Muscle layer of colon (tissue), 2 donors: Measurements from ENCODE around the gene COX5A.
A peak's percentile ranks its signal among the peaks of the same experiment; 100 is the strongest.

Experiments
- H3K27ac ChIP-seq: one replicate; pipeline ENCODE4 v1.7.0; 2013; ENCODE audit warnings: low read depth, mild to moderate bottlenecking, low read length, moderate library complexity
- H3K27me3 ChIP-seq, 2 donors: one replicate each; pipeline ENCODE4 v1.7.0; 2013; ENCODE audit warnings: low read length in 2 of 2, mild to moderate bottlenecking in 2 of 2; ENCODE audit not compliant: insufficient read depth in 2 of 2, control insufficient read depth in 1 of 2
- H3K36me3 ChIP-seq: one replicate; pipeline ENCODE4 v1.7.0; 2013; ENCODE audit warnings: mild to moderate bottlenecking, low read length; ENCODE audit not compliant: insufficient read depth
- H3K4me1 ChIP-seq: one replicate; pipeline ENCODE4 v1.7.0; 2013; ENCODE audit warnings: mild to moderate bottlenecking, low read length; ENCODE audit not compliant: insufficient read depth
- H3K4me3 ChIP-seq, 2 donors: one replicate each; pipeline ENCODE4 v1.7.0; 2013; ENCODE audit warnings: low read length in 2 of 2, low read depth in 1 of 2, mild to moderate bottlenecking in 1 of 2, moderate library complexity in 1 of 2
- H3K9ac ChIP-seq: one replicate; pipeline ENCODE4 v1.7.0; 2013; ENCODE audit warnings: low read length
- H3K9me3 ChIP-seq: one replicate; pipeline ENCODE4 v1.7.0; 2013; ENCODE audit warnings: mild to moderate bottlenecking, low read length
- donor health status: abdominal sarcoma.
- donor health status: Adenocarcinoma of cecum.

Gene COX5A

DNA sequence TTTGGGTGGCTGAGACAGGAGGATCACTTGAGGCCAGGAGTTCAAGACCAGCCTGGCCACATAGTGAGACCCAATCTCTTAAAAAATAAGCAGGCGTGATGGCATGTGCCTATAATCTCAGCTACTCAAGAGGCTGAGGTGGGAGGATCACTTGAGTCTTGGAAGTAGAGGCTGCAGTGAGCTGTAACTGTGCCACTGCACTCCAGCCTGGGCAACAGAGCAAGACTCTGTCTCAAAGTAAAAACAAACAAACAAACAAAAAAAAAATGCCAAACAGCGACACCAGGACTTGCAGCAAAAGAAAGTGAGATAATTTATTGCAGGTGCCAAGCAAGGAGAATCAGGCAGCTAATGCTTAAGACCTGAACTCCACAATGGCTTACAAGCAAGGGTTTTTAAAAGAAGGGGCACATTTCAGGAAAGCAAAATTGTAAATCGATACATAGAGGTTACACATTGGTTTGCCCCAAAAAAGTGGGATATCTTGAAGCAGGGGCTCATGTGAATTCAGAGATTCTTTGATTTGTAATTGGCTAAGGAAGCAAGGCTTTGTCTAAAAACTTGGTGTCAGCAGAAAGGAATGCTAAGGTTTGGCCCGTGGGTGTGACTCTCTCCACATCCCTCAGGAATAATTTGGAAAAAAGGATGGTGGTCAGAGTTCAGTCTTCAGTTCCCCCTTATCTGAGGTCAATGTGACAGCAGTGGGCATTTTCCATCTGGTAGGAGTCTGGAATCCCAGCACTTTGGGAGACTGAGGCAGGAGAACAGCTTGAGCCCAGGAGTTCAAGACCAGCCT, 53.2 kb downstream of the COX5A start:
- Histone ChIP-seq H3K27me3 (no peaks in the 10 kb centered on the region), H3K9ac (no peak overlapping the region), H3K9me3 (no peaks in the 10 kb centered on the region), H3K4me1 (peaks cover 11% of the 10 kb centered on the region), H3K27ac (no peak overlapping the region), H3K4me3 (no peak overlapping the region), H3K36me3 (no peaks in the 10 kb centered on the region)

- Histone ChIP-seq H3K4me3 (no peak overlapping the region), H3K9me3 (no peaks in the 10 kb centered on the region), H3K27ac (no peak overlapping the region), H3K4me1 (no peaks in the 10 kb centered on the region), H3K36me3 (no peaks in the 10 kb centered on the region), H3K9ac (no peak overlapping the region), H3K27me3 (no peaks in the 10 kb centered on the region)
Observed at GRCh38 chr15:74882528-74882927, 55.3 kb downstream of the COX5A start.

DNA sequence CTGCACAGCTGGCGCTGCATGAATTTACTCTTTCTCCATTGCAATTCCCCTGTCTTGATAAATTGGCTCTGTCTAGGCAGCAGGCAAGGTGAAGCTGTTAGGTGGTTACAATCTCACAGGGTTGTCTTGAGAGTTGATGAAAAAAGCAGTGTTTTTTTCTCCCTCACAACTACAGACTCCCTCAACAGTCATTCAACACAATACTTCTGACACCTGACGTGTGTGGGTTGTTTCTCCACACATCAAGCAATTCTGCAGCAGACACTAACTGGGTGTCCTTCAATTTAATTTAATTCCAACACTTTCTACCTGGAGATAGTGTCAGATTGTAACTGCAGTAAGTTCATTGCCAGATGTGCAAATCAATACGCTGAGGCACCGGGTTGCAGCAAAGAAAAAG, 59.6 kb downstream of the COX5A start:
- peaks cover 3% of the 10 kb centered on the region for H3K4me1 ChIP-seq
- no peak overlapping the region for H3K27ac ChIP-seq
- no peaks in the 10 kb centered on the region for H3K36me3 ChIP-seq
- no peaks in the 10 kb centered on the region for H3K9me3 ChIP-seq
- H3K4me3 ChIP-seq: no peak overlapping the region
- no peaks in the 10 kb centered on the region for H3K27me3 ChIP-seq
- no peak overlapping the region for H3K9ac ChIP-seq

GRCh38 chr15:74873756-74874424, 64.0 kb downstream of the COX5A start:
- Histone ChIP-seq H3K9ac (peak overlapping the region; percentile 68), H3K27ac (peak overlapping the region; percentile 90), H3K27me3 (no peaks in the 10 kb centered on the region), H3K4me1 (peaks cover 31% of the 10 kb centered on the region), H3K9me3 (no peaks in the 10 kb centered on the region), H3K4me3 (peak overlapping the region; percentile 36 to 90), H3K36me3 (no peaks in the 10 kb centered on the region)

GRCh38 chr15:74873036-74873755, 64.7 kb downstream of the COX5A start, which contains the start of gene SCAMP2:
SCAMP2 (minus strand) TSS chr15:74873365; CDS start chr15:74873255, 110 bp downstream.
- Histone ChIP-seq H3K9ac (peak within 1 kb of the TSS; percentile 89), H3K9me3 (no peaks in the 10 kb centered on the region), H3K4me1 (peaks cover 31% of the 10 kb centered on the region), H3K27ac (peak within 1 kb of the TSS; percentile 96), H3K4me3 (peak within 1 kb of the TSS; percentile 94 to 99), H3K27me3 (no peaks in the 10 kb centered on the region), H3K36me3 (peaks cover 2% of the 10 kb centered on the region)

DNA sequence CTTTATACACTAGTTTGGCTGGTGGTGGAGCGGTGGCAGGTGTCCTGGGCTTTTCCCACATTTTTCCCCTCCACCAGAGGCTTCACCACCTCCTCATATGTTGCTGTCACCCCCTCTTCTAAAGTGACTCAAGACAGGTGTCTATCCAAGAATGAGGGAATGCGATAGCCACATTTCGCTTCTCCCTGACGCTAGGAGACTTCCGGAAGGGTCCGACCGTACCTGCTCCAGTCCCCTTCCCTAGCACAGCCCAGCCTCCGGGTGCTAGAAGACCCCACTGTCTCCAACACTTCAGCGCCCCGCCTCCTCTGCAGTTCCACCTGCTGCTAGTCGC, 65.2 kb downstream of the COX5A start:
- peaks cover 31% of the 10 kb centered on the region for H3K4me1 ChIP-seq
- H3K36me3 ChIP-seq: peaks cover 7% of the 10 kb centered on the region
- H3K4me3 ChIP-seq: peak overlapping the region; percentile 94 to 99
- H3K27ac ChIP-seq: peak overlapping the region; percentile 96
- H3K27me3 ChIP-seq: no peaks in the 10 kb centered on the region
- peak overlapping the region; percentile 89 for H3K9ac ChIP-seq
- H3K9me3 ChIP-seq: no peaks in the 10 kb centered on the region

DNA sequence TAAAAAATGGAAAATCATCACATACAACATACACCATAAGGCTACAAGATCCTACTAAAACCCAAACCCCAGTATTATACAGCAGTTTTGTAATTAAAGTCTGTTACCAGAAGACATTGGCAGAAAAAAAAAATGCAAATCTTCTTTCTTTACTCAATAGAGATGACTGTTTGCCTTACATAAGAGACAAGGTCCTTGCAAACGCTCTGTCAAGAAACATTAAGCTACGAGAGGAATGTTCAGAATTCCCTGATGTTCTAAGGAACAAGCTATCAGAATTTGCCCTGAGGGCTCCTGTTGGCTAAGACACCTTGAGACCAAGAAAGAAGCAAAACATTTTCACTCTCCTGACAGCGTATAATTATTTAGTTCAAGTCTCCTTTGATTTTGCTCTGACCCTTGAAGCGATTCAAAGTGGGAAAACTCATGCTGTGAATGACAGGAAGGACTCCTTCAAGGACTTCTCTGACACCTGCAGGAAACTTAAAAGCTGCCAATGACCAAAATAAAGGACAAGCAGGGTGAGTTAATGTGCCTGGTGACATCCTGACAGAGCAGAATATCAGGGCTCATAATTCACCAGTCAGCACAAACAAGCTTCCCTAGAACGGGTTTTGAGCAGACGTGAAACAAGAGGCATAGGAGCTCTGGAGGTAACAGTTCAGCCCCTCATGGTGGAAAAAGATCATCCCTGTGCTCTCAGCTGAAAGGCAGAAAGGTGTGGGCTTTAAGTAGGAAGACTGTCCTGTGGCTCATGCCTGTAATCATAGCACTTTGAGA, 67.2 kb downstream of the COX5A start:
- Histone ChIP-seq H3K27ac (peak overlapping the region; percentile 9), H3K4me3 (no peak overlapping the region), H3K4me1 (peaks cover 36% of the 10 kb centered on the region), H3K9ac (no peak overlapping the region), H3K9me3 (no peaks in the 10 kb centered on the region), H3K36me3 (peaks cover 8% of the 10 kb centered on the region), H3K27me3 (no peaks in the 10 kb centered on the region)
